Measurements from ENCODE around the gene PTPRN2. TPM values are rescaled to one million over a fixed set of nuclear protein-coding genes. Genes with fewer than 3 reads are reported as not detected.

PTPRN2 gene
- total and polyA plus RNA-seq, 2 of the 13 experiments (the other 11 are each of a cell fraction or from before 2014, with no cell fraction given) = 2.5 to 24.2 TPM

GRCh38 chr7:158614700-158615099 lies 27.1 kb upstream of the PTPRN2 start:
- Histone ChIP-seq H3K36me3 (replicated peaks in 1 of 2; ENCODE audit: control insufficient read depth in 1 of 2, insufficient read depth in 2 of 2, low read length in 2 of 2) (no peaks in the 10 kb centered on the region), H3K27ac (ENCODE audit: extremely low read length, insufficient read depth, low read length) (no peak overlapping the region), H3K9me3 (ENCODE audit: low read length) (no peaks in the 10 kb centered on the region), H3K79me2 (ENCODE audit: insufficient read depth, low read length) (no peaks in the 10 kb centered on the region), H4K20me1 (ENCODE audit: insufficient read depth, low read length) (no peaks in the 10 kb centered on the region), H3K4me2 (ENCODE audit: low read depth, low read length) (no peak overlapping the region), H3K4me3 (replicated peaks in 1 of 3; ENCODE audit: insufficient read depth in 1 of 3, low read depth in 2 of 3, low read length in 3 of 3) (no peak overlapping the region), H3K4me1 (ENCODE audit: insufficient read depth, low read length) (no peaks in the 10 kb centered on the region), H3K27me3 (ENCODE audit: control insufficient read depth in 1 of 2, insufficient read depth in 2 of 2, low read length in 2 of 2) (no peaks in the 10 kb centered on the region), H2AFZ (ENCODE audit: low read length) (no peak overlapping the region), H3K9ac (ENCODE audit: insufficient read depth, low read depth, low read length) (no peak overlapping the region)
- TF ChIP-seq HNRNPL (IDR thresholded peaks at IDR 0.05; ENCODE audit: low read depth, low read length) (no peak), THAP11 (CRISPR knock-in tag; IDR thresholded peaks at IDR 0.05) (no peak), NONO (IDR thresholded peaks at IDR 0.05) (no peak), NONO (CRISPR knock-in tag; conservative IDR thresholded peaks at IDR 0.05) (no peak), NFIC (IDR thresholded peaks at IDR 0.05; ENCODE audit: low read length) (no peak), CERS6 (CRISPR knock-in tag; IDR thresholded peaks at IDR 0.05) (no peak), GTF2F1 (IDR thresholded peaks at IDR 0.05; ENCODE audit: low read length) (no peak), SNAPC2 (CRISPR knock-in tag; IDR thresholded peaks at IDR 0.05) (no peak), FOXP1 (IDR thresholded peaks at IDR 0.05) (no peak), FOXP1 (CRISPR knock-in tag; IDR thresholded peaks at IDR 0.05) (no peak), ARID2 (CRISPR knock-in tag; IDR thresholded peaks at IDR 0.05; ENCODE audit: borderline replicate concordance) (no peak), ZNF547 (CRISPR knock-in tag; IDR thresholded peaks at IDR 0.05) (no peak), ZSCAN25 (CRISPR knock-in tag; IDR thresholded peaks at IDR 0.05) (no peak)
- TF ChIP-seq, protein P1, sequence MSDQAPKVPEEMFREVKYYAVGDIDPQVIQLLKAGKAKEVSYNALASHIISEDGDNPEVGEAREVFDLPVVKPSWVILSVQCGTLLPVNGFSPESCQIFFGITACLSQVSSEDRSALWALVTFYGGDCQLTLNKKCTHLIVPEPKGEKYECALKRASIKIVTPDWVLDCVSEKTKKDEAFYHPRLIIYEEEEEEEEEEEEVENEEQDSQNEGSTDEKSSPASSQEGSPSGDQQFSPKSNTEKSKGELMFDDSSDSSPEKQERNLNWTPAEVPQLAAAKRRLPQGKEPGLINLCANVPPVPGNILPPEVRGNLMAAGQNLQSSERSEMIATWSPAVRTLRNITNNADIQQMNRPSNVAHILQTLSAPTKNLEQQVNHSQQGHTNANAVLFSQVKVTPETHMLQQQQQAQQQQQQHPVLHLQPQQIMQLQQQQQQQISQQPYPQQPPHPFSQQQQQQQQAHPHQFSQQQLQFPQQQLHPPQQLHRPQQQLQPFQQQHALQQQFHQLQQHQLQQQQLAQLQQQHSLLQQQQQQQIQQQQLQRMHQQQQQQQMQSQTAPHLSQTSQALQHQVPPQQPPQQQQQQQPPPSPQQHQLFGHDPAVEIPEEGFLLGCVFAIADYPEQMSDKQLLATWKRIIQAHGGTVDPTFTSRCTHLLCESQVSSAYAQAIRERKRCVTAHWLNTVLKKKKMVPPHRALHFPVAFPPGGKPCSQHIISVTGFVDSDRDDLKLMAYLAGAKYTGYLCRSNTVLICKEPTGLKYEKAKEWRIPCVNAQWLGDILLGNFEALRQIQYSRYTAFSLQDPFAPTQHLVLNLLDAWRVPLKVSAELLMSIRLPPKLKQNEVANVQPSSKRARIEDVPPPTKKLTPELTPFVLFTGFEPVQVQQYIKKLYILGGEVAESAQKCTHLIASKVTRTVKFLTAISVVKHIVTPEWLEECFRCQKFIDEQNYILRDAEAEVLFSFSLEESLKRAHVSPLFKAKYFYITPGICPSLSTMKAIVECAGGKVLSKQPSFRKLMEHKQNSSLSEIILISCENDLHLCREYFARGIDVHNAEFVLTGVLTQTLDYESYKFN (CRISPR knock-in tag; conservative IDR thresholded peaks at IDR 0.05) = no peak
- TF ChIP-seq, protein P2, sequence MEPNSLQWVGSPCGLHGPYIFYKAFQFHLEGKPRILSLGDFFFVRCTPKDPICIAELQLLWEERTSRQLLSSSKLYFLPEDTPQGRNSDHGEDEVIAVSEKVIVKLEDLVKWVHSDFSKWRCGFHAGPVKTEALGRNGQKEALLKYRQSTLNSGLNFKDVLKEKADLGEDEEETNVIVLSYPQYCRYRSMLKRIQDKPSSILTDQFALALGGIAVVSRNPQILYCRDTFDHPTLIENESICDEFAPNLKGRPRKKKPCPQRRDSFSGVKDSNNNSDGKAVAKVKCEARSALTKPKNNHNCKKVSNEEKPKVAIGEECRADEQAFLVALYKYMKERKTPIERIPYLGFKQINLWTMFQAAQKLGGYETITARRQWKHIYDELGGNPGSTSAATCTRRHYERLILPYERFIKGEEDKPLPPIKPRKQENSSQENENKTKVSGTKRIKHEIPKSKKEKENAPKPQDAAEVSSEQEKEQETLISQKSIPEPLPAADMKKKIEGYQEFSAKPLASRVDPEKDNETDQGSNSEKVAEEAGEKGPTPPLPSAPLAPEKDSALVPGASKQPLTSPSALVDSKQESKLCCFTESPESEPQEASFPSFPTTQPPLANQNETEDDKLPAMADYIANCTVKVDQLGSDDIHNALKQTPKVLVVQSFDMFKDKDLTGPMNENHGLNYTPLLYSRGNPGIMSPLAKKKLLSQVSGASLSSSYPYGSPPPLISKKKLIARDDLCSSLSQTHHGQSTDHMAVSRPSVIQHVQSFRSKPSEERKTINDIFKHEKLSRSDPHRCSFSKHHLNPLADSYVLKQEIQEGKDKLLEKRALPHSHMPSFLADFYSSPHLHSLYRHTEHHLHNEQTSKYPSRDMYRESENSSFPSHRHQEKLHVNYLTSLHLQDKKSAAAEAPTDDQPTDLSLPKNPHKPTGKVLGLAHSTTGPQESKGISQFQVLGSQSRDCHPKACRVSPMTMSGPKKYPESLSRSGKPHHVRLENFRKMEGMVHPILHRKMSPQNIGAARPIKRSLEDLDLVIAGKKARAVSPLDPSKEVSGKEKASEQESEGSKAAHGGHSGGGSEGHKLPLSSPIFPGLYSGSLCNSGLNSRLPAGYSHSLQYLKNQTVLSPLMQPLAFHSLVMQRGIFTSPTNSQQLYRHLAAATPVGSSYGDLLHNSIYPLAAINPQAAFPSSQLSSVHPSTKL (CRISPR knock-in tag; IDR thresholded peaks at IDR 0.05) = no peak
- FAIRE-seq (no peak), ATAC-seq (no peak), DNase-seq (ENCODE audit: low spot score) (no peak)
- intact Hi-C loops (cut with micrococcal nuclease; ENCODE audit: unreplicated experiment) (no loop called here), in situ Hi-C loops (cut with HindIII; ENCODE audit: extremely low pct_ligation_motif_present, low pct_unique_long_range_greater_than_20kb) (no loop called here)
- 88% methylated on average over 1 of the region's 1 CpG for WGBS (ENCODE audit: low lambda C conversion rate)
- no TSS peak for BruUV-seq (replicated peaks)
- POLR2A ChIA-PET = no interaction called here
- CTCF ChIA-PET (ENCODE audit: low intra/inter-chr PET ratio, low total read pairs) = no interaction called here
